Right atrium auricular region (tissue), 2 donors: ENCODE measurements around the gene CAPN8. TPM values are rescaled to one million over a fixed set of nuclear protein-coding genes. Genes with fewer than 3 reads are reported as not detected.
A peak's percentile ranks its signal among the peaks of the same experiment; 100 is the strongest.

Source experiments
- DNase-seq: peaks from one replicate; pipeline ENCODE4 v3.0.0-alpha.2; 2019; ENCODE audit warnings: low spot score
- H3K27ac ChIP-seq, 2 donors: fragments of 200-600 bp; sonication (generic); 1 replicate in 1 of 2; 2 replicates in 1 of 2; pipeline ENCODE4 v1.5.1; 2016 to 2019
- H3K27me3 ChIP-seq, 2 donors: fragments of 200-600 bp; sonication (generic); one replicate each; pipeline versions ENCODE4 v1.5.1 to v1.6.0; 2017 to 2019
- H3K36me3 ChIP-seq: fragments of 200-600 bp; sonication (generic); one replicate; pipeline ENCODE4 v1.5.1; 2016
- H3K4me1 ChIP-seq, 2 donors: fragments of 200-600 bp; sonication (generic); one replicate each; pipeline versions ENCODE4 v1.5.1 to v1.6.0; 2017 to 2019
- H3K4me3 ChIP-seq, 2 donors: fragments of 200-600 bp; sonication (generic); 1 replicate in 1 of 2; 2 replicates in 1 of 2; pipeline ENCODE4 v1.5.1; 2017 to 2019; ENCODE audit warnings: mild to moderate bottlenecking in 1 of 2, moderate library complexity in 1 of 2
- H3K9me3 ChIP-seq, 2 donors: fragments of 200-600 bp; sonication (generic); one replicate each; pipeline ENCODE4 v1.5.1; 2019
- CTCF ChIP-seq, 2 donors: fragments of 200-600 bp; sonication (generic); IDR thresholded peaks; one replicate each; pipeline ENCODE4 v1.5.1; 2019; ENCODE audit warnings: antibody characterized with exemption in 2 of 2
- total RNA-seq, 2 donors: library from RNA; depleted of rRNA; stranded (reverse); fragments of >200 nt; gene quantifications; one replicate each; pipeline ENCODE4 v1.1.0, GENCODE V29; 2016

Gene CAPN8
- total RNA-seq, 2 donors from 2014 or later, result not detected

DNA sequence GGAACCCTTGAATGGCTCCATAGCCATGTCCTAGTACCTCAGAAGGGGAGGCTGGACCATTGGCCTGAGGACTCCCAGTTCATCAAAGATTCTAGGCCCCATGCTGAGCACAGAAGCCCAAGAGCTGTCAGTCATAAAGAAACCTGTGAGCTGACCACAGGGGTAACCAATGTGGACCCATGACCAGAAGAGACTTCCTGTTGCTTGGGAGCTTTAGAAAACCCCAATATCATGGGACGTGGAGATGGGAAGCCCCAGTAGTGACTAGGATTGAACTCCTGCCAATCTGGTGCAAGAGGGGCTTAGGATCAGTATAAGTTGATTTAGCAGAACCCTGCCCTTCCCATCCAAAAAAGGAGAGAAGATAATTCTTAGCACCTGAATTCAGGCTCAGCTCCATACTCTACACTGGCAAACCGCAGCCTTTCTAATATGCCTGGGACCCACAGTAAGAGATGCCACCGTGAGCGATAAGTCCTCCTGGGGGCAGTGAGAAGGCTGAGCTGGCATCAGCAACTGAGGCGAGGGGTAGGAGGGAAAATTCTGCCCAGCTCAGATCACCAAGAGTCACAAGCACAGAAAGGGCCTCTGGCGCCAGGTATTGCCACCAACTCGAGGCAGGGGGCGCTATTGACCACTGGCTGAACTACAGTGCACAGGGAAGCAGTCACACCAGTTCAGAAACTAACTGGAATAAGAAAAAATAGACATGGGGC is 108.9 kb downstream of the CAPN8 start:
- TF ChIP-seq CTCF (IDR thresholded peaks at IDR 0.05), result peak in 1 of 2 donors; percentile 43
- no peaks in the 10 kb centered on the region for H3K4me1 ChIP-seq
- H3K4me3 ChIP-seq, result no peak overlapping the region
- H3K27ac ChIP-seq, result no peak overlapping the region
- H3K9me3 ChIP-seq, result no peaks in the 10 kb centered on the region
- no peaks in the 10 kb centered on the region for H3K36me3 ChIP-seq
- no peak for DNase-seq
- no peaks in the 10 kb centered on the region for H3K27me3 ChIP-seq

DNA sequence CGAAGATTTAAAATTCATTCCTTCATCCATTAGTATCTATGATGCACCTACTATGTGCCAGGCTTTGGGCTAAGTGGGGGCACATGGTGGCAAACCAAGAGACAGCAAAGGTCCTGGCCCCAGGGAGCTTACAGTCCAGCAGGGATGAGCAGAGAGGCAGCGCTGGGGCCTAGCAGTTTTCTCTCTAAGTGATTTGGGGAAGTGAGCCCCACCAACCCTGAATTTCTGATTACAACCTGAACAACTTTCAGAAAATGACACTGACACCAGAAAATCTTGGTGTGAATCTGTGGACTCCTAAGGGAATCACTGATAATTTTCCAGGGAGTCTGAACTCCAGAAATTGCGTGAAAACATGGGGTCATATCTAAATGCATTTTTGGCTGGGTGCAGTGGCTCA is 111.5 kb downstream of the CAPN8 start:
- Histone ChIP-seq H3K27me3 (no peaks in the 10 kb centered on the region), H3K9me3 (no peaks in the 10 kb centered on the region), H3K36me3 (no peaks in the 10 kb centered on the region), H3K27ac (no peak overlapping the region), H3K4me3 (no peak overlapping the region), H3K4me1 (no peaks in the 10 kb centered on the region)
- TF ChIP-seq CTCF (IDR thresholded peaks at IDR 0.05), result no peak
- no peak for DNase-seq

GRCh38 chr1:223551610-223552009 is 113.9 kb downstream of the CAPN8 start:
- no peak for TF ChIP-seq CTCF (IDR thresholded peaks at IDR 0.05)
- Histone ChIP-seq H3K36me3 (no peaks in the 10 kb centered on the region), H3K4me1 (no peaks in the 10 kb centered on the region), H3K27me3 (no peaks in the 10 kb centered on the region), H3K9me3 (no peaks in the 10 kb centered on the region), H3K27ac (no peak overlapping the region), H3K4me3 (no peak overlapping the region)
- no peak for DNase-seq

DNA sequence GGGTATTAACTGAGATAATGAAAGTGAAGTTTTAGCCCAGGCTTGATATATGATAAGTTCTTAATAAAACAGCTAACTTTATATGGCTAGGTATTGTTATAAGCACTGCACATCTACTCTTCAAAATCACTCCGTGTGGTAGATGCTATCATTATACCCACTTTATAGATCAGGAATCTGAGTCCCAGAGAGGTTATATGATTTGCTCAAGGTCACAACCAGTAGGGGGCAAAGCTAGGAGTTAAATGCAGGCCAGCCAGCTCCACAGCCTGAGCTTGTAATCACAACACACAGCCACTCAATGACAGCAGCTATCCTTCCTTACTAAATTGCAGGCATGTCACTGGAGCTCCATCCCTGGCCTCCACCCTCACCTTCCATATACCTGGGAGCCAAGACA is 115.8 kb downstream of the CAPN8 start:
- no peaks in the 10 kb centered on the region for H3K27me3 ChIP-seq
- no peaks in the 10 kb centered on the region for H3K9me3 ChIP-seq
- H3K4me1 ChIP-seq, result no peaks in the 10 kb centered on the region
- no peak for TF ChIP-seq CTCF (IDR thresholded peaks at IDR 0.05)
- no peak overlapping the region for H3K27ac ChIP-seq
- H3K4me3 ChIP-seq, result no peak overlapping the region
- H3K36me3 ChIP-seq, result no peaks in the 10 kb centered on the region
- no peak for DNase-seq

GRCh38 chr1:223547316-223548114 is 118.0 kb downstream of the CAPN8 start:
- DNase-seq, result no peak
- no peak overlapping the region for H3K4me3 ChIP-seq
- H3K4me1 ChIP-seq, result no peaks in the 10 kb centered on the region
- no peaks in the 10 kb centered on the region for H3K36me3 ChIP-seq
- no peak for TF ChIP-seq CTCF (IDR thresholded peaks at IDR 0.05)
- H3K27me3 ChIP-seq, result no peaks in the 10 kb centered on the region
- H3K27ac ChIP-seq, result no peak overlapping the region
- no peaks in the 10 kb centered on the region for H3K9me3 ChIP-seq
